Neuronal stem cell (in vitro differentiated cells): ENCODE data around the gene ACOXL.

Experiments
- DNase-seq: peaks from one replicate; pipeline ENCODE4 v3.0.0-alpha.2; 2013; ENCODE audit warnings: low spot score
- H2AFZ ChIP-seq: one replicate; pipeline ENCODE4 v1.6.1; 2013; ENCODE audit warnings: mild to moderate bottlenecking, low read length, inconsistent platforms
- H2AK5ac ChIP-seq: 2 replicates; pipeline ENCODE4 v1.6.1; 2013; ENCODE audit warnings: low read depth, mild to moderate bottlenecking, inconsistent platforms, low read length, moderate library complexity, mixed read lengths
- H2BK120ac ChIP-seq: 2 replicates; pipeline ENCODE4 v1.6.1; 2013; ENCODE audit warnings: low read depth, mild to moderate bottlenecking, inconsistent platforms, low read length, moderate library complexity, mixed read lengths
- H2BK12ac ChIP-seq: one replicate; pipeline ENCODE4 v1.6.1; 2013; ENCODE audit warnings: low read length, inconsistent platforms
- H2BK15ac ChIP-seq: 2 replicates; pipeline ENCODE4 v1.6.1; 2013; ENCODE audit warnings: mild to moderate bottlenecking, low read length, inconsistent platforms, mixed read lengths
- H2BK5ac ChIP-seq: one replicate; pipeline ENCODE4 v1.6.1; 2013; ENCODE audit warnings: inconsistent platforms, mild to moderate bottlenecking, low read length, moderate library complexity
- H3K14ac ChIP-seq: one replicate; pipeline ENCODE4 v1.6.1; 2013; ENCODE audit warnings: low read length, inconsistent platforms
- H3K18ac ChIP-seq: 2 replicates; pipeline ENCODE4 v1.6.1; 2013; ENCODE audit warnings: low read length, inconsistent platforms
- H3K23ac ChIP-seq: 2 replicates; pipeline ENCODE4 v1.6.1; 2013; ENCODE audit warnings: low read depth, mild to moderate bottlenecking, mixed read lengths, low read length, inconsistent platforms; ENCODE audit not compliant: poor library complexity
- H3K27ac ChIP-seq: replicated peaks from 3 replicates; pipeline ENCODE4 v1.5.1; 2013; ENCODE audit warnings: low read length, inconsistent platforms
- H3K27me3 ChIP-seq, 3 experiments: 2 replicates each; pipeline ENCODE4 v1.6.1; 2013; ENCODE audit warnings: low read length in 3 of 3, mild to moderate bottlenecking in 2 of 3, inconsistent platforms in 1 of 3, low read depth in 1 of 3, mixed read lengths in 1 of 3, moderate library complexity in 1 of 3; ENCODE audit not compliant: control insufficient read depth in 3 of 3, insufficient read depth in 3 of 3
- H3K36me3 ChIP-seq, 2 donors: replicated peaks in 1 of 2; 2 replicates each; pipeline ENCODE4 v1.6.1; 2013; ENCODE audit warnings: low read length in 2 of 2; ENCODE audit not compliant: control insufficient read depth in 2 of 2, insufficient read depth in 2 of 2
- H3K4ac ChIP-seq: 2 replicates; pipeline ENCODE4 v1.6.1; 2013; ENCODE audit warnings: inconsistent platforms, mild to moderate bottlenecking, low read length, moderate library complexity
- H3K4me1 ChIP-seq, 2 donors: 1 replicate in 1 of 2; 2 replicates in 1 of 2; pipeline ENCODE4 v1.6.1; 2013; ENCODE audit warnings: low read length in 2 of 2, low read depth in 1 of 2; ENCODE audit not compliant: control insufficient read depth in 2 of 2, insufficient read depth in 1 of 2
- H3K4me2 ChIP-seq: one replicate; pipeline ENCODE4 v1.6.1; 2013; ENCODE audit warnings: mild to moderate bottlenecking, low read length, inconsistent platforms; ENCODE audit not compliant: insufficient read depth, poor library complexity, severe bottlenecking
- H3K4me3 ChIP-seq, 2 donors: 2 replicates each; pipeline ENCODE4 v1.5.1; 2013; ENCODE audit warnings: low read length in 2 of 2, mild to moderate bottlenecking in 2 of 2, inconsistent platforms in 1 of 2, moderate library complexity in 1 of 2
- H3K79me1 ChIP-seq: one replicate; pipeline ENCODE4 v1.6.1; 2013; ENCODE audit warnings: low read depth, mild to moderate bottlenecking, inconsistent platforms, low read length, moderate library complexity
- H3K9ac ChIP-seq: one replicate; pipeline ENCODE4 v1.6.1; 2013; ENCODE audit warnings: mild to moderate bottlenecking, low read depth, low read length, inconsistent platforms; ENCODE audit not compliant: poor library complexity
- H3K9me3 ChIP-seq, 2 donors: replicated peaks in 1 of 2; 2 replicates each; pipeline versions ENCODE3 to v1.6.1; 2013; ENCODE audit warnings: low read length in 2 of 2, mild to moderate bottlenecking in 2 of 2, inconsistent platforms in 1 of 2, low read depth in 1 of 2, mixed read lengths in 1 of 2, moderate library complexity in 1 of 2; ENCODE audit not compliant: control insufficient read depth in 2 of 2, insufficient read depth in 1 of 2
- H4K8ac ChIP-seq: one replicate; pipeline ENCODE4 v1.6.1; 2013; ENCODE audit warnings: low read depth, mild to moderate bottlenecking, inconsistent platforms, low read length, moderate library complexity
- H4K91ac ChIP-seq: one replicate; pipeline ENCODE4 v1.6.1; 2013; ENCODE audit warnings: low read length, low read depth, mild to moderate bottlenecking, inconsistent platforms; ENCODE audit not compliant: poor library complexity
- WGBS, 2 donors: extraction: QIAGEN DNeasy Blood & Tissue Kit; methylation state at CpG; one replicate each; pipeline ENCODE4 v1.1.7; 2013; ENCODE audit warnings: missing lambda C conversion rate in 2 of 2, mixed read lengths in 1 of 2; ENCODE audit not compliant: insufficient read length in 2 of 2, insufficient replicate concordance in 1 of 2; ENCODE audit errors: extremely low coverage in 2 of 2; 5-methylcytosine and 5-hydroxymethylcytosine counted together

ACOXL gene

GRCh38 chr2:111117598-111118480 is 385.5 kb downstream of the ACOXL start:
- Histone ChIP-seq H3K4me1 (peaks cover 12 to 18% of the 10 kb centered on the region in 2 donors), H3K9me3 (peaks cover 0 to 7% of the 10 kb centered on the region in 2 donors), H3K4me3 (peak overlapping the region; percentile 36 to 70), H2BK15ac (peak overlapping the region; percentile 100), H3K23ac (peak overlapping the region; percentile 67), H2AFZ (peak overlapping the region; percentile 99), H2AK5ac (peak overlapping the region; percentile 95), H2BK5ac (peak overlapping the region; percentile 91), H3K4me2 (peak overlapping the region; percentile 93), H3K79me1 (peaks cover 2% of the 10 kb centered on the region), H3K9ac (peak overlapping the region; percentile 86), H3K14ac (no peak overlapping the region), H3K27ac (no peak overlapping the region), H3K36me3 (no peaks in the 10 kb centered on the region), H4K8ac (no peak overlapping the region), H3K4ac (no peak overlapping the region), H4K91ac (no peak overlapping the region), H3K27me3 (peaks cover 7 to 28% (median 27%) of the 10 kb centered on the region in 3 experiments), H3K18ac (peak overlapping the region; percentile 97), H2BK12ac (peak overlapping the region; percentile 60), H2BK120ac (peak overlapping the region; percentile 74)
- no CpG with 5 or more reads among the region's 64 CpGs for WGBS, 2 donors
- peak; percentile 40 for DNase-seq

GRCh38 chr2:111118481-111118980 is 386.2 kb downstream of the ACOXL start:
- H4K8ac ChIP-seq, result no peak overlapping the region
- no peak overlapping the region for H2BK5ac ChIP-seq
- peak overlapping the region; percentile 93 for H3K4me2 ChIP-seq
- DNase-seq, result peak; percentile 17
- peak overlapping the region; percentile 94 for H3K18ac ChIP-seq
- no peak overlapping the region for H3K23ac ChIP-seq
- peak overlapping the region; percentile 99 for H2AFZ ChIP-seq
- peak overlapping the region; percentile 49 for H2BK15ac ChIP-seq
- peak overlapping the region; percentile 36 to 70 for H3K4me3 ChIP-seq
- peaks cover 12 to 18% of the 10 kb centered on the region in 2 donors for H3K4me1 ChIP-seq
- no CpG with 5 or more reads among the region's 33 CpGs for WGBS, 2 donors
- no peak overlapping the region for H2BK120ac ChIP-seq
- peak overlapping the region; percentile 57 for H2AK5ac ChIP-seq
- peak overlapping the region; percentile 65 for H3K9ac ChIP-seq
- peaks cover 2% of the 10 kb centered on the region for H3K79me1 ChIP-seq
- no peak overlapping the region for H3K27ac ChIP-seq
- H3K27me3 ChIP-seq, result peaks cover 7 to 28% (median 27%) of the 10 kb centered on the region in 3 experiments
- H3K9me3 ChIP-seq, result peaks cover 0 to 7% of the 10 kb centered on the region in 2 donors
- H4K91ac ChIP-seq, result no peak overlapping the region
- H3K4ac ChIP-seq, result no peak overlapping the region
- peaks cover 0 to under 1% of the 10 kb centered on the region in 2 donors for H3K36me3 ChIP-seq
- H2BK12ac ChIP-seq, result peak overlapping the region; percentile 73
- H3K14ac ChIP-seq, result peak overlapping the region; percentile 72

DNA sequence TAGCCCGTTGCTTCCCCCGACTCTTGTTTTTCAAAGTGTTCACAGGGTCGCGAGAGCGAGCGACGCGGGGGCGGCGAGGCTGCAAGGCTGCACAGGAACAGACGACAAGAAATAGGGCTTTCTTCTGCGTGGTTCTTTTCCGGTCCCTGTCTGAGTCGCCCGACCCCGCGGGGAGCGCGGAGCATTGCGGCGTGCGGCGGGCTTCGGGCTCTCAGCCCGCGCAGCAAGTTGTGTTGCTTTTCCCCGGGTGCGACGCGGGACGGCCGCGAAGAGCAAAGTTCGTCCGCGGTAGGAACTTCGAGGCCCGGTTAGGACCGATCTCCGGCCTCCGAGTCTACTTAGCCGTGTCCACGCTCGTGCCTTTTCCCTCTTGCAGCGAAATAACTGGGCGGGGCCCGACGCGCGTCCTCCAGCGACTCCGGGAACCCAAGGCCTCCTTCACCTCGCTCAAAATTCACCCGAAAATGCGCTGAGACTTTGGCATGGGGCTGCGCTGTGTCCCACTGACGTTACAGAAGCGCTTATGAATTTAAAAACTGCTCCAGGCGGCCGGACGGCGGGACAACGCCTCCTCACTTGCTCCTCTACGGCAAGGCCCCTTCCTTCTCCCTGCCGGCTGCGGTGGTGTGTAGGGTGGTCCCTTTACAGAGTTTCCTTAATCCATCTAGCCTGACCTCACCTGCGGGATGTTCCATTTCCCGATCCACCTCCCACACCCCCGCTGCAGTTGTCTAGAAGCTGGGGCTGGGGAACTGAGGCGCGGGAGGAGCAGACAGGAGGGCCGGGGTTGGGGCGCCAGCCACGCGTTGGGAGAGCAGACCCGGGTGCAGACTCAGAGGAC is 386.8 kb downstream of the ACOXL start:
- H2BK5ac ChIP-seq, result peak overlapping the region; percentile 39
- H4K8ac ChIP-seq, result no peak overlapping the region
- H3K36me3 ChIP-seq, result peaks cover 4 to 8% of the 10 kb centered on the region in 2 donors
- H3K27ac ChIP-seq, result no peak overlapping the region
- H3K9me3 ChIP-seq, result peaks cover 0 to 7% of the 10 kb centered on the region in 2 donors
- peak overlapping the region; percentile 99 for H2AFZ ChIP-seq
- no peak overlapping the region for H4K91ac ChIP-seq
- peak overlapping the region; percentile 72 for H3K14ac ChIP-seq
- peaks cover 4% of the 10 kb centered on the region for H3K79me1 ChIP-seq
- H2BK15ac ChIP-seq, result peak overlapping the region; percentile 88
- H3K4me1 ChIP-seq, result peaks cover 18 to 20% of the 10 kb centered on the region in 2 donors
- peak; percentile 23 for DNase-seq
- peak overlapping the region; percentile 73 for H2BK12ac ChIP-seq
- peak overlapping the region; percentile 94 for H3K18ac ChIP-seq
- H2BK120ac ChIP-seq, result peak overlapping the region; percentile 89
- no CpG with 5 or more reads among the region's 76 CpGs for WGBS, 2 donors
- peak overlapping the region; percentile 93 for H3K4me2 ChIP-seq
- H3K9ac ChIP-seq, result peak overlapping the region; percentile 65
- H2AK5ac ChIP-seq, result peak overlapping the region; percentile 57
- H3K23ac ChIP-seq, result peak overlapping the region; percentile 65
- peaks cover 7 to 27% (median 26%) of the 10 kb centered on the region in 3 experiments for H3K27me3 ChIP-seq
- H3K4ac ChIP-seq, result peak overlapping the region; percentile 48
- H3K4me3 ChIP-seq, result peak overlapping the region; percentile 70 to 87
